ENCODE data around the gene TNFAIP2.

- TF ChIP-seq CTCF (IDR thresholded peaks at IDR 0.05 in 4 of 5, conservative IDR thresholded peaks at IDR 0.05 in 1 of 5): no peak
- TF ChIP-seq POLR2A (IDR thresholded peaks at IDR 0.05): no peak
Observed at GRCh38 chr14:103132381-103133209, 9.3 kb downstream of the TNFAIP2 start.
